KMS-11 (cell line): ENCODE results near the gene REELD1.

Experiments used
- H2AFZ ChIP-seq: fragments of 200-600 bp; sonication (generic); 2 replicates; pipeline ENCODE4 v1.6.1; 2016; ENCODE audit warnings: antibody characterized with exemption, mixed run types, low read depth
- H3K27ac ChIP-seq: fragments of 200-600 bp; sonication (generic); 2 replicates; pipeline ENCODE4 v1.6.1; 2016; ENCODE audit warnings: mild to moderate bottlenecking, mixed run types
- H3K27me3 ChIP-seq: fragments of 200-600 bp; sonication (generic); 2 replicates; pipeline ENCODE4 v1.6.1; 2017; ENCODE audit warnings: mild to moderate bottlenecking, low read depth, mixed run types, moderate library complexity; ENCODE audit not compliant: insufficient read depth
- H3K36me3 ChIP-seq: fragments of 200-600 bp; sonication (generic); 2 replicates; pipeline ENCODE4 v1.6.1; 2017; ENCODE audit warnings: mild to moderate bottlenecking, mixed run types; ENCODE audit not compliant: insufficient read depth
- H3K4me1 ChIP-seq: fragments of 200-600 bp; sonication (generic); 2 replicates; pipeline ENCODE4 v1.6.1; 2016; ENCODE audit warnings: mild to moderate bottlenecking, low read depth, mixed run types; ENCODE audit not compliant: poor library complexity, severe bottlenecking
- H3K4me2 ChIP-seq: fragments of 200-600 bp; sonication (generic); 2 replicates; pipeline ENCODE4 v1.7.0; 2016; ENCODE audit warnings: mild to moderate bottlenecking, mixed run types
- H3K4me3 ChIP-seq: fragments of 200-600 bp; sonication (generic); IDR thresholded peaks from 2 replicates; pipeline ENCODE4 v1.6.1; 2017; ENCODE audit warnings: low read depth, low read length, mixed read lengths; ENCODE audit not compliant: insufficient read depth
- H3K79me2 ChIP-seq: fragments of 200-600 bp; sonication (generic); 2 replicates; pipeline ENCODE4 v1.6.1; 2016; ENCODE audit warnings: low read depth, mixed run types; ENCODE audit not compliant: insufficient read depth
- H3K9ac ChIP-seq: fragments of 200-600 bp; sonication (generic); 2 replicates; pipeline ENCODE4 v1.6.1; 2016; ENCODE audit warnings: mild to moderate bottlenecking, mixed run types
- H4K20me1 ChIP-seq: fragments of 200-600 bp; sonication (generic); 2 replicates; pipeline ENCODE4 v1.6.1; 2016; ENCODE audit warnings: mild to moderate bottlenecking, mixed run types; ENCODE audit not compliant: insufficient read depth
- TF ChIP-seq, protein P1 (sequence below): fragments of 200-600 bp; sonication (generic); conservative IDR thresholded peaks from 2 replicates; pipeline ENCODE4 v1.6.1; 2017; ENCODE audit warnings: low read depth, mild to moderate bottlenecking, antibody characterized with exemption, low read length, moderate library complexity, mixed read lengths

Gene REELD1

DNA sequence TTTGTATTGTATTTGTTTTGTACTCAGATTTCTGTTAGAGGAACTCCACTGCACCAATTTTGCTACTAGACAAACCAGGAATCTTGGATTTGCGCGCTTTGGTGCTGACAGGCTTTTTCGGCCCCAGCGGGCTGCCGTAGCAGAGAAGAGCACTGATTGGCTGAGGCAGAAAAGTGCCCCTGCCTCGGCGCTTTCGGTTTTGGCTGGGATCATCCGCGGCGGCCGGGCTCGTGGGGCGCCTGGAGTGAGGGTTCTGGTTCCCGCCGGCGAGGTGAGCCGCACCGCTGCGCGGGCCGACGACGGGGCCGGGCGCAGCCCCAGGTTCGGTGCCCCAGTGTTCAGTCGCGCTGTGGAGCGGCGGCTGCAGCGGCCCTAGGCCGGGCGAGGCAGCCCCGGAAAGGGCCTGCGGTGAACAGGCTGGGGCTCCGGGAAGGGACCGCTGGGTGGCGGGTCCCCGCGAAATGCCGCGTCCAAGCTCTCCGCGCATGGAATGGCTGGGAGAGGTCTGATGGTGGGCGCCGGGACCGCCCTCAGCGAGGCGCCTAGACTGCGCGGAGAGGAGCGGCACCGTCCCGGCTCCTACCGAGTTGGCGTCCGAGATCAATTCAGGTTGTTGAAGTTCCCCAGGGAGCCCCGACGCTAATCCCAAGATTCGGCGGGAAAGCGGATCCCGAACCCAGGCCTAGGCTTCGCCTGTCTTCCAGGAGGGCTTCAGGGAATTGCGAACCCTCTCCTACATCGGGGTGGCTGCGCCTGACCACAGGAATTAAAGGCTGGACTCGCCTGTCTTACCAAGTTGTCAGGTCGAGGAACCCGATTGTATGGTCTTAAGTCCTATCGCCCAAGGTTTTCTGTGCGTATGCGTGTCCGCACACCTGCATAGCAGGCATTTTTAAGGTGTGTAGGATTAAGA, 38.5 kb upstream of the REELD1 start, which contains the start of gene LSM6:
Gene LSM6, plus strand, starts transcription at position 178 of the 913 bp plus-strand sequence. CDS start 7,204 bp downstream, outside the sequence.
- Histone ChIP-seq H3K9ac (peak within 1 kb of the TSS; percentile 96), H3K4me2 (peak within 1 kb of the TSS; percentile 91), H3K4me1 (peaks cover 33% of the 10 kb centered on the region), H3K79me2 (peaks cover 37% of the 10 kb centered on the region), H3K27ac (peak within 1 kb of the TSS; percentile 85), H4K20me1 (peaks cover 7% of the 10 kb centered on the region), H2AFZ (peak within 1 kb of the TSS; percentile 95), H3K27me3 (no peaks in the 10 kb centered on the region), H3K4me3 (peak within 1 kb of the TSS; percentile 90), H3K36me3 (no peaks in the 10 kb centered on the region)
- TF ChIP-seq, protein P1, sequence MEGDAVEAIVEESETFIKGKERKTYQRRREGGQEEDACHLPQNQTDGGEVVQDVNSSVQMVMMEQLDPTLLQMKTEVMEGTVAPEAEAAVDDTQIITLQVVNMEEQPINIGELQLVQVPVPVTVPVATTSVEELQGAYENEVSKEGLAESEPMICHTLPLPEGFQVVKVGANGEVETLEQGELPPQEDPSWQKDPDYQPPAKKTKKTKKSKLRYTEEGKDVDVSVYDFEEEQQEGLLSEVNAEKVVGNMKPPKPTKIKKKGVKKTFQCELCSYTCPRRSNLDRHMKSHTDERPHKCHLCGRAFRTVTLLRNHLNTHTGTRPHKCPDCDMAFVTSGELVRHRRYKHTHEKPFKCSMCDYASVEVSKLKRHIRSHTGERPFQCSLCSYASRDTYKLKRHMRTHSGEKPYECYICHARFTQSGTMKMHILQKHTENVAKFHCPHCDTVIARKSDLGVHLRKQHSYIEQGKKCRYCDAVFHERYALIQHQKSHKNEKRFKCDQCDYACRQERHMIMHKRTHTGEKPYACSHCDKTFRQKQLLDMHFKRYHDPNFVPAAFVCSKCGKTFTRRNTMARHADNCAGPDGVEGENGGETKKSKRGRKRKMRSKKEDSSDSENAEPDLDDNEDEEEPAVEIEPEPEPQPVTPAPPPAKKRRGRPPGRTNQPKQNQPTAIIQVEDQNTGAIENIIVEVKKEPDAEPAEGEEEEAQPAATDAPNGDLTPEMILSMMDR = no peak

GRCh38 chr4:146176891-146177290, 37.4 kb upstream of the REELD1 start:
- Histone ChIP-seq H3K4me3 (no peak overlapping the region), H2AFZ (no peak overlapping the region), H3K79me2 (peaks cover 48% of the 10 kb centered on the region), H4K20me1 (peaks cover 8% of the 10 kb centered on the region), H3K9ac (peak overlapping the region; percentile 96; the same call in 1 of the 2 replicates), H3K27me3 (no peaks in the 10 kb centered on the region), H3K27ac (no peak overlapping the region), H3K36me3 (no peaks in the 10 kb centered on the region), H3K4me1 (peaks cover 35% of the 10 kb centered on the region), H3K4me2 (peak overlapping the region; percentile 91)
- TF ChIP-seq, protein P1 = no peak

DNA sequence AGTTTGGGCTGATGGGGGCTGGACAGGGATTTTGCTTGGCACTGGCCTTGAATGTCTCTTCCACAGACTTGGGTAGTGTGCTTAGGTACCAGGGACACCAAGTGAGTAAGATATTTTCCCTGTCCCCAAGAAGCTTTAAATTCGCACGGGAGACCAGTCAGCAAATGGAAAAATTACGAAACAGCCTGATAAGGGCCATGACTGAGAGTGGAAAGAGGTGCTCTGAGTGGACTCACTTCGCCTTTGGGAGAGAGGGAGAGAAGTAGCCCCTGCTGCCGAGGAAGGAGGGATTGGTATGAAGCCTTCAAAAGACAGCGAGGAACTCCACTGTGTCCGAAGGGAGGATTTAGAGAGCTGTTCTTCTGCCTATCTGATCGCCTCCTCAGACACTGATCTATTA, 36.2 kb upstream of the REELD1 start:
- Histone ChIP-seq H3K27me3 (no peaks in the 10 kb centered on the region), H4K20me1 (peaks cover 8% of the 10 kb centered on the region), H3K79me2 (peaks cover 51% of the 10 kb centered on the region), H3K9ac (no peak overlapping the region), H3K36me3 (no peaks in the 10 kb centered on the region), H3K27ac (no peak overlapping the region), H3K4me1 (peaks cover 35% of the 10 kb centered on the region), H3K4me3 (no peak overlapping the region), H2AFZ (no peak overlapping the region), H3K4me2 (no peak overlapping the region)
- TF ChIP-seq, protein P1 = no peak

- no peaks in the 10 kb centered on the region; the same call in 1 of the 2 replicates for H3K36me3 ChIP-seq
- H3K9ac ChIP-seq = no peak overlapping the region
- H3K27ac ChIP-seq = no peak overlapping the region
- peaks cover 51% of the 10 kb centered on the region for H3K79me2 ChIP-seq
- H2AFZ ChIP-seq = no peak overlapping the region
- H3K27me3 ChIP-seq = no peaks in the 10 kb centered on the region
- TF ChIP-seq, protein P1 = no peak
- H3K4me2 ChIP-seq = no peak overlapping the region
- H3K4me1 ChIP-seq = peaks cover 33% of the 10 kb centered on the region
- H4K20me1 ChIP-seq = peaks cover 8% of the 10 kb centered on the region
- H3K4me3 ChIP-seq = no peak overlapping the region
Measured at GRCh38 chr4:146179784-146180370, 34.5 kb upstream of the REELD1 start.
